Measurements from ENCODE around the gene DENND2A.
"Not testable (repeated sequence)": the region's sequence is repeated elsewhere in the genome, so short reads cannot be mapped to it uniquely, and the experiment has no call there.

The DENND2A gene

GRCh38 chr7:140497807-140498206, 142.8 kb downstream of the DENND2A start:
- not testable (repeated sequence) for DNase-seq

DNA sequence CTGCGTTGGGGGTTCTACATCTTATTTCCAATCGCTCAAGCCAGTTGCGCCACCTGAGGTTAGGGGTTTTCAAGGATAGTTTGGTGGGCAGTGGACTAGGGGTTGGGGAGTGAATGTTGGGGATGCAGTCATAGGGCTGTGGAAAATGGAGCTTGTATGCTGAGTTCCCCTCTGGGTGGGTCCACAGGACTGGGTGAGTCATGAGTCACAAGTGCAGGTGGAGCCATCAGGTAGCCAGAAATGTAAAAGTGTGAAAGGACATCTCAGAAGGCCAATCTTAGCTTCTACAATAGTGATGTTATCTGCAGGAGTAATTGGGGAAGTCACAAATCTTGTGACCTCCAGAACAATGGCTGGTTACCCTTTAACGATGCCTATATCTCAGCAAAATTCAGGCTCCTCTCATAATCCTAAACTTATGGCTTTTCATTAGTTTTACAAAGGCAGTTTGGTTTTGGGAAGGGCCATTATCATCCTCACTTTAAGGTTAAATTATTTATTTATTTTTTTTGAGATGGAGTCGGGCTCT, 143.3 kb downstream of the DENND2A start:
- no peak for DNase-seq

DNA sequence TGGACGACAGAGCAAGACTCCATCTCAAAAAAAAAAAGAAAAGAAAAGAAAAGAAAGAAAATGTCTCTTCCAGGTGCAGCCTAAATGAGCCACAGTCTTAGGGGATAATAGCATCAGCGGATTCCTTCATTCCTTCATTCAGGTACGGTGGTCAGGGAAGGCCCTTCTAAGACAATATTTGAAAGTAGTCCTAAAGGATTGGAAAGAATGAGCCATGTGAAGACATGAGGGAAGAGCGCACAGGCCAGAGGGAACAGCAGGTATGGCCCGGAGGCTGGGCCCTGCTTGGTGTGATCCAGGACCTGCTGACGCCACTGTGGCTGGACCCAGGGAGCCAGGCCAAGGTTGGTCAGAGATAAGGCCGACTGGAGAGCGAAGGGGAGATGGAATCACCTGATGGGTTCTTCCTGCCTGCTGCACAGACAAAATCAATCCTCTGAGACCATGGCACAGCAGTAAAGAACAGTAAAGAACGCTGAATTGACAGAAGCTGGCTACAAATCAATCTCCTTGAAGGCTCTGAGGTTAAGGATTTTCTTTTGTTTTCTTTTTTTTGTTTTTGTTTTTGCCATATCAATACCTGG, 145.0 kb downstream of the DENND2A start:
- DNase-seq, result no peak

DNA sequence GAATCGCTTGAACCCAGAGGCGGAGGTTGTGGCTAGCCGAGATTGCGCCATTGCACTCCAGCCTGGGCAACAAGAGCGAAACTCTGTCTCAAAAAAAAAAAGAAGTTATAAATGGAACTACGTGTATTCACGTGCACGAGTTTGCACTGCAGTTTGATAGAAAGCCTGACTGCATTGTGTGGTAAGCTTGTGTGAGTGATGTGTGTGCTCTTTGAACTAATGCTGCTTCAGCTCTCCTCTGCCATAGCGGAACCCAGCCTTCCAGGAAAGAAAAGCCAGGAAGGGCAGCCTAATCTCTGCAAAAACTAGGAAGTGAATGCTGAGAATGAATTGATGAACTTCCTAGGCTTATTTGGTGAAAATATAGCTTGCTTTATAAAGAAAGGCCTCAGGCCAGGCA, 145.7 kb downstream of the DENND2A start:
- no peak for DNase-seq

- DNase-seq, result no peak
Observed at GRCh38 chr7:140489026-140489359, 151.6 kb downstream of the DENND2A start.

DNA sequence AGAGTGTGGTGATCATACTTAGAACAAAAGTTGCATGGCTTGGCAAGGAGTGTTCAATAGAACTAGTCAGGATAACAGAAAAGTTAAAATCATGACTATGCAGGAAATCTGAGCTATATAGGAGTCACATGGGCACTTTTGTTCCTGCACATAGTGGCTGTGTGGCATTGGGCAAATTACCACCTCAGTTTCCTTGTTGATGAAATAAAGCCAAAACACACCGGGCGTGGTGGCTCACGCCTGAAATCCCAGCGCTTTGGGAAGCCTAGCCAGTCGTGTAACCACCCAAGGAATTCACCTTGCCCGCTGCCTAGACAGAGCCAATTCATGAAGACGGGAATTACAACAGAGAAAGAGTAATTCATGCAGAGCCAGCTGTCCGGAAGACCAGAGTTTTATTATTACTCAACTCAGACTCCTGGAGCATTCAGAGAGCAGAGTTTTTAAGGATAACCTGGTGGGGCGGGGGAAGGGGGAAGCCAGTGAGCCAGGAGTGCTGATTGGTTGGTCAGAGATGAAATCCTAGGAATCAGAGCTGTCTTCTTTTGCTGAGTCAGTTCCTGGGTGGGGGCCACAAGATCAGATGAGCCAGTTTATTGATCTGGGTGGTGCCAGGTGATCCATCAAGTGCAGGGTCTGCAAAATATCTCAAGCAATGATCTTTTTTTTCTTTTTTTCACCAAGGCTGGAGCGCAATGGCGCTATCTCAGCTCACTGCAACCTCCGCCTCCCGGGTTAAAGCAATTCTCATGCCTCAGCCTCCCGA, 154.9 kb downstream of the DENND2A start:
- DNase-seq, result no peak

GRCh38 chr7:140484951-140485499, 155.6 kb downstream of the DENND2A start:
- DNase-seq, result no peak

- no peak for DNase-seq
Observed at GRCh38 chr7:140484479-140484878, 156.1 kb downstream of the DENND2A start.

- no peak for DNase-seq
Observed at GRCh38 chr7:140479739-140480084, 160.9 kb downstream of the DENND2A start.

DNA sequence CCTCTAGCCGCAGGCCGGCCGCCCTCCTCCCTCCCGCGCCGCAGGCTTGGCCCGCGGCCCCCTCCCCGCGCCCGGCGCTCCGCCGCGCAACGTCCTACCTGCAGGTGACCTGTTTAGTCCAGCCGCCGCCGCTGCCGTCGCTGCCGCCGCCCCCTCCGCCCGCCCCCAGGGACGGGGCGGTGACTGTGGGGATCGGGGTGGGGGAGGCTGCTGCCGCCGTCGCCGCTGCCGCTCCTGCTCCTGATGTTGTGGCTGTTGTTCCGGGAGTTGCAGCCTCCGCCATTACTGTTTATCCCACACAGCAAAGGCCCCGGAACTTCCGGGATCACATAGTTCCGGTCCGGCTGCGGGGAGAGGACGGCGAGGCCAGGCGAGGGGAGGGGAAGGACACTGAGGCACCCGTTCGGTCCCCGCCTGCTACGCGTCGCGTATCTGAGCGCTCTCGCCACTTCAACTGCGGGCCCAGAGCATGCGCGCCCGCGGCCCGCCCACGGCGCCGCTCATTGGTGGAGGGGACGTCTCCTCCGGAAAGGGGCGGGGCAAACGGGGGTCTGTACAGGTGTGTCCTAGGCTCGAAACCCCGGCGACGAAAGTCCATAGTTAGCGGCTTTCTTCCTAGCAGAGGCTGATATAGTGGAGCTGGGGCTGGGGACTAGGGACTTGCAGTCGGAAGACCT, 161.4 kb downstream of the DENND2A start, which contains the start of gene MKRN1:
TSS of gene MKRN1 (minus strand) at position 444 of the 677 bp plus-strand sequence. CDS start at position 283, 161 bp downstream.
- peak; percentile 97 for DNase-seq

DNA sequence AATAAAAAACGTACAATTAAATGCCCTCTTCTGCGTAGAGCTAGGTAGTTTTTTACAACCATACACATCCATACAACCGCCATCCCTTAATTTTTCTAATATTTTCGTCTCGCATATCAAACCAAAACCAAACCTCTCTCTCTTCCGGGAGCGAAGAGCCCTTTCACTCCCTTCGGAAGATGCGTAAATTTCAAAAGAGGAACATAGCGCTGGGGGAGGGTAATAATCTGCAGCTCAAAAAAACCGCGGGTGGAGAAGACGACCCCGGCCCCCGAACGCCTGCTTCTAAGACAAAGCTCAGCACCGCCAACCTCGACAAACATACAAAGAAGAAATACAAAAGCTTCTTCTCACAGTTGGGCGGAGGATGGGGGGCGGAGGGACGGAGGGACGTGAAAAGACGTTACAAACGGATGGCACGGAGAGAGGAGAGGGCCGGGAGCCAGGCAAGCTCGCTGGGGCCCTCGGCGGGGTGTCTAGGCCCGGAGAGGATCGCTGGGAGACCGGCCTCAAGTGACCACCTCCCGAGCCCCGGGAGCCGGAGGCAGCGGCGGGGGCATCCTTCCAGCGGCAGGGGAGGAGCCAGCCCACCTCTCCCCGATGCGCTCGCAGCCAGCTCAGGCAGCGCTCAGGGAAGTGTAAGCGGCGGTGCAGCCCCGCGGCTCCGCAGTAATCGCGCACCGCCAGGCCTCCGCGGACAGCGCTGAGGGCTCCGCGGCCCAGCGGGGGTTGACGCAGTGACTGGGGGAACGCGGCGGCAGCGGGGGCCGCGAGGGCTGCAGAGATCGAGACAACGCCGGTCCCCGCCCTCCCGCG, 162.2 kb downstream of the DENND2A start:
- peak; percentile 55 for DNase-seq

- DNase-seq, result no peak
Observed at GRCh38 chr7:140476698-140477261, 163.8 kb downstream of the DENND2A start.

- DNase-seq, result peak; percentile 67
Observed at GRCh38 chr7:140475747-140476333, 164.8 kb downstream of the DENND2A start.
